Measurements from ENCODE around the gene AMOT. TPM values are rescaled to one million over a fixed set of nuclear protein-coding genes. Genes with fewer than 3 reads are reported as not detected.

AMOT gene
- polyA plus RNA-seq, 1 donor (not counting 4 experiments of a cell fraction or from before 2014, with no cell fraction given), result 0.21 TPM

DNA sequence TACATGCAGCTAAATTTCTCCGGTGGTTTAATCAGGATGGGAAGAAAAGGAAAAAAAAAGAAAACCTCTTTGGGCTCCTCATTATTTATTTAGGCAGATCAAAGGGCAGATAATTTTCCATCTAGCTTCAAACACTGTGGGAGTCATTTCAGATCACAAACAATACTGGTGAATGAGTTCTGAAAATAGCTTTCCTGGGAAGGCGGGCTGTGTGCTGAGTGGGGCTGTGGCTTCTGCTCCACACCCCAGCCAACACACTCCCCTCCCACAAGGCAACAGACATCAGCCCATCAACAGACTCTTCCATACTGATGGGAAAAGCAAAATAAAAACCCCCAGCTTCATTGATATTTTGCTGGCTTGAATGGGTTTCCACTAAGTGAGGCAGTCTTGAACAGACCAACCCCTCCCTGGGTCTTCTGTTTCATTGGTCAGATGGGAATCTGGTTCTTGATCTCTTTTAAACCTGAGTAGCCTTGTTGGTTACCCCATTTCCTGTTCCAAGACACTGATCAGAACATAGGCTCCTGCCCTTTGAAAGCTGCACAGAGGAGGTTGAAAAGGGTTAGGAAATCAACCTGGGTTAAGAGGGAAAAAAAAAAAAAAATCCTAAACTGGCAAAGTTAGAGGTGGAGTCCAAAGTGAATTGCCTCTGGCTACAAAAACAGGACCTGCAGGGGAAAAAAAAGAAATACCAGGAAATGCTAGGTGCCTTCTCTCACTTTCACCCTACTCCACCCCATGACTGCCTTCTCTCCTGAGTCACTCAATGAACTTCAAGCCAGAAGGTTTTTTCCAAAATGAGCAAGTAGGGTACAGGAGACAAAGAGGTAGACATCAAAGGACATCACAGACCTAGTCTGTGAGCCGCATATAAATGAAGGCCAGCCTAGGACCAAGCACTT is 20.0 kb downstream of the AMOT start:
- no peaks in the 10 kb centered on the region for H4K20me1 ChIP-seq (ENCODE audit: control insufficient read depth, extremely low read depth, insufficient read depth, low read length)
- TF ChIP-seq, protein P1, sequence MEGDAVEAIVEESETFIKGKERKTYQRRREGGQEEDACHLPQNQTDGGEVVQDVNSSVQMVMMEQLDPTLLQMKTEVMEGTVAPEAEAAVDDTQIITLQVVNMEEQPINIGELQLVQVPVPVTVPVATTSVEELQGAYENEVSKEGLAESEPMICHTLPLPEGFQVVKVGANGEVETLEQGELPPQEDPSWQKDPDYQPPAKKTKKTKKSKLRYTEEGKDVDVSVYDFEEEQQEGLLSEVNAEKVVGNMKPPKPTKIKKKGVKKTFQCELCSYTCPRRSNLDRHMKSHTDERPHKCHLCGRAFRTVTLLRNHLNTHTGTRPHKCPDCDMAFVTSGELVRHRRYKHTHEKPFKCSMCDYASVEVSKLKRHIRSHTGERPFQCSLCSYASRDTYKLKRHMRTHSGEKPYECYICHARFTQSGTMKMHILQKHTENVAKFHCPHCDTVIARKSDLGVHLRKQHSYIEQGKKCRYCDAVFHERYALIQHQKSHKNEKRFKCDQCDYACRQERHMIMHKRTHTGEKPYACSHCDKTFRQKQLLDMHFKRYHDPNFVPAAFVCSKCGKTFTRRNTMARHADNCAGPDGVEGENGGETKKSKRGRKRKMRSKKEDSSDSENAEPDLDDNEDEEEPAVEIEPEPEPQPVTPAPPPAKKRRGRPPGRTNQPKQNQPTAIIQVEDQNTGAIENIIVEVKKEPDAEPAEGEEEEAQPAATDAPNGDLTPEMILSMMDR (optimal IDR thresholded peaks at IDR 0.05 in 1 of 3, IDR thresholded peaks at IDR 0.05 in 1 of 3, conservative IDR thresholded peaks at IDR 0.05 in 1 of 3; ENCODE audit: extremely low read depth in 1 of 3, insufficient read depth in 2 of 3, low read length in 3 of 3), result no peak
- no peak for TF ChIP-seq EZH2 (IDR thresholded peaks at IDR 0.05; ENCODE audit: low read length)

DNA sequence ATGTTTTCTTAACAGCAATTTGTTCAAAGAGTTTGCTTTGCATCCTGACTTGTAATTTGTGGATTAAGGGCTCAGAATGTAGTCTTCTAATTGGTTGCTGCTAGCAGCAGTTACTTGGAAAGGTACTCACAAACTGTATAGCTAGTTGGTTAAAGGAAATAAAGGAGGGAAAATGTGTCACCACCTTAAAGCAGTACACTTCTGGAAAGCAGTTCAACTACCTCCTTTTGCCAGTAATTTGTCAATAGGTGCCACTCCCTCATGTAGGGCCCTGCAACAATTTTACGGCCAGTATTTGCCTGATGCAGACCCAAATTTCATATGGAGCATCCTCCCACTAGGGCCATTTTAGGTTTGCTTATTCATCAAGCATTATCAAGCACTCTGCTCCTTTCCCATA is 20.8 kb downstream of the AMOT start:
- Histone ChIP-seq H2AFZ (ENCODE audit: control insufficient read depth, low read length) (no peak overlapping the region), H3K27me3 (ENCODE audit: control insufficient read depth, extremely low read depth, insufficient read depth, low read length) (peaks cover 5% of the 10 kb centered on the region), H3K9me3 (ENCODE audit: control insufficient read depth, low read depth, low read length) (no peaks in the 10 kb centered on the region), H3K27ac (ENCODE audit: control insufficient read depth, insufficient read depth, low read length) (no peak overlapping the region), H3K79me2 (ENCODE audit: control insufficient read depth, insufficient read depth, low read length) (no peaks in the 10 kb centered on the region), H3K36me3 (ENCODE audit: control insufficient read depth in 2 of 2, extremely low read depth in 1 of 2, insufficient read depth in 2 of 2, low read length in 2 of 2) (peaks cover 0 to 2% of the 10 kb centered on the region in 2 experiments), H3K9ac (ENCODE audit: control insufficient read depth, extremely low read depth, insufficient read depth, low read length) (no peak overlapping the region), H3K4me3 (ENCODE audit: control insufficient read depth in 2 of 3, extremely low read depth in 1 of 3, insufficient read depth in 2 of 3, low read depth in 1 of 3, low read length in 3 of 3) (no peak overlapping the region), H3K9me1 (ENCODE audit: control insufficient read depth, extremely low read depth, insufficient read depth, low read length) (no peaks in the 10 kb centered on the region), H3K4me1 (ENCODE audit: control insufficient read depth, extremely low read depth, insufficient read depth, low read length) (peaks cover 7% of the 10 kb centered on the region), H4K20me1 (ENCODE audit: control insufficient read depth, extremely low read depth, insufficient read depth, low read length) (no peaks in the 10 kb centered on the region), H3K4me2 (ENCODE audit: control insufficient read depth, extremely low read depth, insufficient read depth, low read depth, low read length) (no peak overlapping the region)
- dilution Hi-C loops (cut with MboI; ENCODE audit: extremely low pct_ligation_motif_present, low sequenced_read_pairs), result no loop called here
- no peak for TF ChIP-seq EZH2 (IDR thresholded peaks at IDR 0.05; ENCODE audit: low read length)
- TF ChIP-seq, protein P1 (optimal IDR thresholded peaks at IDR 0.05 in 1 of 3, IDR thresholded peaks at IDR 0.05 in 1 of 3, conservative IDR thresholded peaks at IDR 0.05 in 1 of 3; ENCODE audit: extremely low read depth in 1 of 3, insufficient read depth in 2 of 3, low read length in 3 of 3), result no peak
- no peak for FAIRE-seq
- no peak for DNase-seq (ENCODE audit: low read depth, low spot score)

More for the DNA sequence above, 20.0 kb downstream of the AMOT start:
- Histone ChIP-seq H3K79me2 (ENCODE audit: control insufficient read depth, insufficient read depth, low read length) (no peaks in the 10 kb centered on the region), H3K9ac (ENCODE audit: control insufficient read depth, extremely low read depth, insufficient read depth, low read length) (no peak overlapping the region), H3K4me2 (ENCODE audit: control insufficient read depth, extremely low read depth, insufficient read depth, low read depth, low read length) (no peak overlapping the region), H3K36me3 (ENCODE audit: control insufficient read depth in 2 of 2, extremely low read depth in 1 of 2, insufficient read depth in 2 of 2, low read length in 2 of 2) (peaks cover 0 to 2% of the 10 kb centered on the region in 2 experiments), H3K9me3 (ENCODE audit: control insufficient read depth, low read depth, low read length) (no peaks in the 10 kb centered on the region), H3K27me3 (ENCODE audit: control insufficient read depth, extremely low read depth, insufficient read depth, low read length) (peaks cover 5% of the 10 kb centered on the region), H3K4me3 (ENCODE audit: control insufficient read depth in 2 of 3, extremely low read depth in 1 of 3, insufficient read depth in 2 of 3, low read depth in 1 of 3, low read length in 3 of 3) (no peak overlapping the region), H3K9me1 (ENCODE audit: control insufficient read depth, extremely low read depth, insufficient read depth, low read length) (no peaks in the 10 kb centered on the region), H2AFZ (ENCODE audit: control insufficient read depth, low read length) (no peak overlapping the region), H3K4me1 (ENCODE audit: control insufficient read depth, extremely low read depth, insufficient read depth, low read length) (peaks cover 7% of the 10 kb centered on the region), H3K27ac (ENCODE audit: control insufficient read depth, insufficient read depth, low read length) (no peak overlapping the region)
- dilution Hi-C loops (cut with MboI; ENCODE audit: extremely low pct_ligation_motif_present, low sequenced_read_pairs), result no loop called here
- DNase-seq (ENCODE audit: low read depth, low spot score), result no peak
- FAIRE-seq, result no peak

Data from keratinocyte (primary cell).